Fibroblast of lung (primary cell): Measurements from ENCODE around the gene WDR36.

ENCODE experiments used
- EZH2 ChIP-seq: IDR thresholded peaks from 2 replicates; pipeline ENCODE4 v1.5.1; 2012; ENCODE audit warnings: low read length, control low read depth, mild to moderate bottlenecking; ENCODE audit errors: missing control alignments
- TF ChIP-seq, protein P1 (sequence below), 2 donors: IDR thresholded peaks in 1 of 2; conservative IDR thresholded peaks in 1 of 2; 1 replicate in 1 of 2; 2 replicates in 1 of 2; pipeline ENCODE4 v1.5.1; 2011 to 2012; ENCODE audit warnings: low read length in 2 of 2, control low read depth in 1 of 2, inconsistent platforms in 1 of 2, low read depth in 1 of 2, mild to moderate bottlenecking in 1 of 2

DNA sequence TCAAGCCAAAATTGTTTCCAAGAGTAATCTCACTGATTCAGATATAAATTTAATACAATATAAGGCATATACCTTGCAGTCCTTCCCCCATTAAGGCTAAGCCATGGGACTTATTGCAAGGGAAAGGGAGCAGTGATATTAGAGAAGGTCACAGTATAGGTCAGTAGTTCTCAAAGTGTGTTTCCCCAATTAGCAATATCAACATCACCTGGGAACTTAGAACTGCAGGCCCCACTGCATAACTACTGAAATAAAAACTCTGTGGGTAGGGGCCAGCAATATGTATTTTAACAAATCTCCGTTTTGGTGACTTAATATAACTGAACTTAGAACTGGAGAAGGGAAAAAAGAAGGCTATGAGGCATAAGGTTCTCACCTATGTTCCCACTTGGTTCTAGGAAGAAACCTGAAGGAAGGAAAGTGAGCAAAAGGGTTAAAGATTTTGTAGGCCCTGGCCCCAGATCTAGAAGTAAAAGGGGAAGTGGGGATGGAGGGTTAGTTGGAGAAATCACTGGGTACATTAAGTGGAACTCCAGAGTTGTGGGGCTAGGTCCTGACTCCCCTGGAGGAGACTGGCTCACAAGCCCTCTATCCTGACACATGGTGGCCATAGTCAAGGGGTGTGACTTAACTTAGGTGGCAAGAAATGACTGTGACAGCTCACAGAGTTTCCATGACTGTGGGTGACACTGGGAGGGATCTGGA lies 40.7 kb downstream of the WDR36 start:
- TF ChIP-seq, protein P1, sequence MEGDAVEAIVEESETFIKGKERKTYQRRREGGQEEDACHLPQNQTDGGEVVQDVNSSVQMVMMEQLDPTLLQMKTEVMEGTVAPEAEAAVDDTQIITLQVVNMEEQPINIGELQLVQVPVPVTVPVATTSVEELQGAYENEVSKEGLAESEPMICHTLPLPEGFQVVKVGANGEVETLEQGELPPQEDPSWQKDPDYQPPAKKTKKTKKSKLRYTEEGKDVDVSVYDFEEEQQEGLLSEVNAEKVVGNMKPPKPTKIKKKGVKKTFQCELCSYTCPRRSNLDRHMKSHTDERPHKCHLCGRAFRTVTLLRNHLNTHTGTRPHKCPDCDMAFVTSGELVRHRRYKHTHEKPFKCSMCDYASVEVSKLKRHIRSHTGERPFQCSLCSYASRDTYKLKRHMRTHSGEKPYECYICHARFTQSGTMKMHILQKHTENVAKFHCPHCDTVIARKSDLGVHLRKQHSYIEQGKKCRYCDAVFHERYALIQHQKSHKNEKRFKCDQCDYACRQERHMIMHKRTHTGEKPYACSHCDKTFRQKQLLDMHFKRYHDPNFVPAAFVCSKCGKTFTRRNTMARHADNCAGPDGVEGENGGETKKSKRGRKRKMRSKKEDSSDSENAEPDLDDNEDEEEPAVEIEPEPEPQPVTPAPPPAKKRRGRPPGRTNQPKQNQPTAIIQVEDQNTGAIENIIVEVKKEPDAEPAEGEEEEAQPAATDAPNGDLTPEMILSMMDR (conservative IDR thresholded peaks at IDR 0.05 in 1 of 2, IDR thresholded peaks at IDR 0.05 in 1 of 2; ENCODE audit: low read depth in 1 of 2, low read length in 2 of 2), result no peak
- TF ChIP-seq EZH2, result no peak
